GM19023 (cell line): ENCODE measurements around the gene FAT2.

ENCODE experiments used
- ATAC-seq: cut with Tn5 transposase; IDR thresholded peaks from one replicate; pipeline ENCODE4 v1.9.1; 2021; ENCODE audit warnings: mild to moderate bottlenecking, moderate library complexity; ENCODE audit not compliant: unreplicated experiment

Gene FAT2

GRCh38 chr5:151556806-151557205 is 34.3 kb downstream of the FAT2 start:
- ATAC-seq, result no peak

- no peak for ATAC-seq
Measured at GRCh38 chr5:151555760-151556576, 35.2 kb downstream of the FAT2 start.

GRCh38 chr5:151553695-151554094 is 37.4 kb downstream of the FAT2 start:
- ATAC-seq, result no peak

- ATAC-seq, result no peak
Measured at GRCh38 chr5:151553130-151553670, 37.9 kb downstream of the FAT2 start.

GRCh38 chr5:151551985-151552384 is 39.1 kb downstream of the FAT2 start:
- no peak for ATAC-seq

- no peak for ATAC-seq
Measured at GRCh38 chr5:151550146-151550545, 41.0 kb downstream of the FAT2 start.

GRCh38 chr5:151549713-151550112 is 41.4 kb downstream of the FAT2 start:
- no peak for ATAC-seq

- no peak for ATAC-seq
Measured at GRCh38 chr5:151547364-151547763, 43.8 kb downstream of the FAT2 start.

GRCh38 chr5:151541571-151541970 is 49.6 kb downstream of the FAT2 start:
- no peak for ATAC-seq
